Choroid plexus epithelial cell (primary cell): ENCODE data around the gene MVD.

ENCODE experiments used
- DNase-seq: peaks from one replicate; pipeline ENCODE4 v3.0.0-alpha.2; 2010; ENCODE audit warnings: low read depth
- H3K4me3 ChIP-seq: 2 replicates; pipeline ENCODE4 v1.5.1; 2011; ENCODE audit warnings: low read depth, mild to moderate bottlenecking, control low read depth, low read length, moderate library complexity
- CTCF ChIP-seq: conservative IDR thresholded peaks from 2 replicates; pipeline ENCODE4 v1.5.1; 2011; ENCODE audit warnings: low read depth, mild to moderate bottlenecking, control low read depth, inconsistent platforms, low read length, moderate library complexity

MVD gene

DNA sequence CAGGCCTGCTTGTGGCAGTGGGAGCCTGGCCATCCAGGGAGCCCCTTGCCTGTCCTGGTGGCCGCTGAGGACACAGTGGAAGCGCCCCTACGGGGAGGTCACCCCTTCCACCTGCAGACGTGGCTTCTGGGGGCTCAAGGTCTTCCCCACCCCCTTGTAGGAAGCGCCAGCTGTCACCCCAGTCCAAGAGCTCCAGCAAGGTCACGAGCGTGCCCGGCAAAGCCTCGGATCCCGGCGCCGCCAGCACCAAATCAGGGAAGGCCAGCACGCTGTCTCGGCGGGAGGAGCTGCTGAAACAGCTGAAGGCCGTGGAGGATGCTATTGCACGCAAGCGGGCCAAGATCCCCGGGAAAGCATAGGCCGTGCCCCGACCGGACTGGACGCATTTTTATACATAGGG, 31.9 kb downstream of the MVD start:
- H3K4me3 ChIP-seq = no peak overlapping the region
- no peak for TF ChIP-seq CTCF
- no peak for DNase-seq

DNA sequence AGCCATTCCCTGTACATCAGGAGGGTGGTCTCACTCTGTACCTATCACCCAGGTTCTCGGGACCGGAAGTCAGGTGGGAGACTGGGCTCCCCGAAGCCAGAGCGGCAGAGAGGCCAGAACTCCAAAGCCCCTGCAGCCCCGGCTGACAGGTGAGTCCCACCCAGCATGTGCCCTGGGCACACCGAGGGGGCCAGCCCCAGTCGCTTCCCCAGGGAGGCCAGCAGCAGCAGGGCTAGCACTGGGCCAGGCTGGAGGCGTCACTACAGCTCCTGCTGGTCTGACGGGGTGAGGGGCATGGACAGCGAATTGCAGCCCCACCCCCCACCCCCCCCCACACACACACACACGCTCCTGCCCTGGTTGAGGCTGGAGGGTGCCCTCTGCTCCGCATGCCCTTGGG, 32.5 kb downstream of the MVD start:
- no peak for DNase-seq
- H3K4me3 ChIP-seq = no peak overlapping the region
- TF ChIP-seq CTCF = no peak

DNA sequence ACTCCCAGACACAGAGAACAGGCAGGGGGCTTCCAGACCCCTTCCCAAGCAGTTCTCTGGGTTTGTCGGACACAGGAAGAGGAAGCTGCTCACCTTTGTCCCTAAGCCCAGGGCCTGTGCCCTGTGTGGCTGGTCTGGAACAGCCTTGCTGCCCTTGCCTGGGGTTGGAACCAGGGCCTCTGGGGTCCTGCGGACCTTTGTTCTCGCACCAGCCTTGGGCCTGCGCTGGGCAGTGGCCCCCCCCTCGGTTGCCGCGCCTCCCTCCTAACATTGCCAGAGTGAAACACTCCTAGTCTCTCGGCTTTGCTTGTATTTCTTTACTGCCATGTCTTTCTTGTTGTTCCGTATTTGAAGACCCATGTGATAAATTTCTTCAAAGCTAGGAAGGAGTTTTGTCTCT, 33.1 kb downstream of the MVD start:
- no peak for TF ChIP-seq CTCF
- H3K4me3 ChIP-seq = no peak overlapping the region
- DNase-seq = no peak

DNA sequence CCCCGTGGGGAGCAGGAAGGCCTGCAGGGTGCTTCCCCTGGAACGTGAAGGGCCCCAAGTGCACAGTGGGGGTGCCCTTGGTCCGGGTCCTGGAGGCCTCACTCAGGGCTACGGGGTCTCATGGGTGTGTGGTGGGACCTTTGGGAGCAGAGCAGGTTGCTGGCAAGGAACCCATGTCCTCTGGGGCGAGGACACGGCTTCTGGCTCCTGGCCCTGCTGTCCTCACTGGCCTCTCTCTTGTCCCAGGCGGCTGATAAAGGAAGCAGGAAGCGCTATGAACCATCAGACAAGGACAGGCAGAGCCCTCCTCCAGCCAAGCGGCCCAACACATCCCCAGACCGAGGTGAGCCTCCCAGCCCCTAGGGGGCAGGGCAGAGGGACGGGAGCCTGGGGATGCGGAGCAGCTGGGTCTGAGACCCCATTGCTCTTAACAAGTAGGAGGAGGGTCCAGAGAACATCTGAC, 34.3 kb downstream of the MVD start:
- peak; percentile 26 for DNase-seq
- TF ChIP-seq CTCF = peak; percentile 55
- H3K4me3 ChIP-seq = no peak overlapping the region

DNA sequence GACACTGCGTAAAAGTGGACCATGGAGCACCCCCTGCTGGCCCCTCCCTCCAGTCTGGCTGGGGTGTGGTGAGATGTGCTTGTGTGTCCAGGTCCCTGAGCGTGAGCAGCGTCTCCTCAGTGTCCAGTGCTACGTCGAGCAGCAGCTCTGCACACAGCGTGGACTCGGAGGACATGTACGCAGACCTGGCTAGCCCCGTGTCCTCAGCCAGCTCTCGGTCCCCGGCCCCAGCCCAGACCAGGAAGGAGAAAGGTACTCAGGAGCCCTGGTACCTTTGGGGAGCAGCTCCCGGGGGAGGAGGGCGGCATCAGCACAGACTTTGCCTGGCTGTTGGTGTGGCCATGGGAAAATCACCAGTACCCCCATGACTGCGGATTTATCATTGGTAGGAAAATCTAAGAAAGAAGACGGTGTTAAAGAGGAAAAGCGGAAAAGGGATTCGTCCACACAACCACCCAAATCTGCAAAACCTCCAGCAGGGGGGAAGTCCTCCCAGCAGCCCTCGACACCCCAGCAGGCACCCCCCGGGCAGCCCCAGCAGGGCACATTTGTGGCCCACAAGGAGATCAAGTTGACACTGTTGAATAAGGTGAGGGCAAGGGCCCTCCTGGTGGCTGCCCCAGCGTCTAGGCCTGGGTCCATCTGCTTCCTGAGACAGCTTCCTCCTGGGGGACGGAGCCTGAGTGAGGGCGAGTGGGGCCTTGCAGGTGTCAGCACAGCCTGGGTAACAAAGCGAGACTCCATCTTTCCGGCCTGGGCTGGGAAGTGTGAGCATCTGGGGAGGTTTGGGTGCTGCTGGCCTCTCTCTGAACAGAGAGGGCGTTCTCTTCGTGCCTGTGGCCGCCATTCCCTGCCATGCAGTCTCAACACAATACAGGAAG, 35.1 kb downstream of the MVD start:
- no peak for TF ChIP-seq CTCF
- H3K4me3 ChIP-seq = no peak overlapping the region

GRCh38 chr16:88626646-88627045, 36.2 kb downstream of the MVD start:
- no peak overlapping the region for H3K4me3 ChIP-seq
- no peak for TF ChIP-seq CTCF
- no peak for DNase-seq

More for the DNA sequence above, 35.1 kb downstream of the MVD start:
- DNase-seq = no peak
